HCT116 (cell line): Measurements from ENCODE around the gene DOCK1. TPM values are rescaled to one million over a fixed set of nuclear protein-coding genes. Genes with fewer than 3 reads are reported as not detected.

Source experiments
- ATAC-seq: fragments of 200-7000 bp; cut with Tn5 transposase; 2 replicates; pipeline ENCODE4 v1.9.1; 2020; ENCODE audit warnings: mild to moderate bottlenecking, moderate library complexity
- BruUV-seq: library from RNA; stranded (reverse); fragments of 400-500 nt; replicated peaks from 2 replicates; lab custom pipeline; 2021; lab: Mats Ljungman, UMichigan
- CTCF ChIA-PET: fragments of 300-600 bp; sonication (Branson Sonifier 250); formaldehyde crosslinking; loops from one replicate; lab custom pipeline; 2021; ENCODE audit warnings: antibody characterized with exemption; lab: Charles Lee
- POLR2A ChIA-PET: fragments of 300-600, 350-600 bp; sonication (Branson Sonifier 250); formaldehyde crosslinking; loops from one replicate; lab custom pipeline; 2021; ENCODE audit warnings: antibody characterized with exemption; lab: Charles Lee
- RAD21 ChIA-PET, 2 experiments: fragments of 300-600 bp; sonication (Branson Sonifier 250); formaldehyde crosslinking; loops; one replicate each; lab custom pipeline; 2023; ENCODE audit warnings: low total read pairs in 2 of 2; ENCODE audit not compliant: uncharacterized antibody in 2 of 2, unreplicated experiment in 2 of 2, low non-redundant PET in 1 of 2; lab: Charles Lee
- DNase-seq: peaks from one replicate; pipeline ENCODE4 v3.0.0-alpha.2; 2010; ENCODE audit warnings: low read depth, low spot score
- H2AFZ ChIP-seq: fragments of 200-600 bp; shearing (Covaris generic), sonication (generic); 2 replicates; pipeline ENCODE4 v1.6.1; 2017; ENCODE audit warnings: low read depth, mixed run types, mixed read lengths, antibody characterized with exemption, low read length; ENCODE audit not compliant: poor library complexity, severe bottlenecking
- H3K27ac ChIP-seq: 2 replicates; pipeline ENCODE4 v1.5.1; 2012; ENCODE audit warnings: low read depth, low read length
- H3K27me3 ChIP-seq: fragments of 200-600 bp; sonication (generic); 2 replicates; pipeline ENCODE4 v1.6.1; 2016; ENCODE audit warnings: mixed run types, low read length, mixed read lengths; ENCODE audit not compliant: insufficient read depth
- H3K36me3 ChIP-seq, 2 experiments: fragments of 200-500 bp in 1 of 2; fragments of 200-600 bp in 1 of 2; sonication (Bioruptor generic) in 1 of 2; sonication (generic) in 1 of 2; 2 replicates each; pipeline versions ENCODE4 v1.5.1 to v1.6.1; 2014 to 2016; ENCODE audit warnings: low read length in 2 of 2, inconsistent platforms in 1 of 2, mixed read lengths in 1 of 2, mixed run types in 1 of 2; ENCODE audit not compliant: insufficient read depth in 2 of 2, control insufficient read depth in 1 of 2
- H3K4me1 ChIP-seq, 2 experiments: fragments of 200-600 bp in 1 of 2; sonication (generic) in 1 of 2; 2 replicates each; pipeline versions ENCODE4 v1.5.1 to v1.6.1; 2012 to 2017; ENCODE audit warnings: low read length in 2 of 2, inconsistent platforms in 1 of 2, mild to moderate bottlenecking in 1 of 2, mixed read lengths in 1 of 2, mixed run types in 1 of 2, moderate library complexity in 1 of 2; ENCODE audit not compliant: insufficient read depth in 2 of 2, control insufficient read depth in 1 of 2
- H3K4me2 ChIP-seq: fragments of 200-600 bp; sonication (generic); 2 replicates; pipeline ENCODE4 v1.6.1; 2017; ENCODE audit warnings: mixed run types, low read length, mixed read lengths
- H3K4me3 ChIP-seq, 2 experiments: fragments of 200-600 bp in 1 of 2; sonication (generic) in 1 of 2; replicated peaks in 1 of 2; 2 replicates each; pipeline ENCODE4 v1.5.1; 2011 to 2016; ENCODE audit warnings: low read length in 2 of 2, control low read depth in 1 of 2, low read depth in 1 of 2, mild to moderate bottlenecking in 1 of 2, mixed read lengths in 1 of 2, mixed run types in 1 of 2
- H3K79me2 ChIP-seq: fragments of 200-600 bp; sonication (generic); 2 replicates; pipeline ENCODE4 v1.6.1; 2017; ENCODE audit warnings: mild to moderate bottlenecking, mixed run types, low read length, moderate library complexity, mixed read lengths; ENCODE audit not compliant: insufficient read depth
- H3K9ac ChIP-seq: fragments of 200-600 bp; sonication (generic); 2 replicates; pipeline ENCODE4 v1.6.1; 2016; ENCODE audit warnings: low read length, mixed read lengths
- H3K9me2 ChIP-seq: fragments of 200-600 bp; sonication (generic), shearing (Covaris generic); 2 replicates; pipeline ENCODE4 v1.6.1; 2017; ENCODE audit warnings: mixed run types, mild to moderate bottlenecking, moderate library complexity; ENCODE audit not compliant: insufficient read depth
- H3K9me3 ChIP-seq, 2 experiments: fragments of 200-500 bp in 1 of 2; fragments of 200-600 bp in 1 of 2; sonication (Bioruptor generic) in 1 of 2; sonication (generic) in 1 of 2; 2 replicates each; pipeline ENCODE4 v1.6.1; 2014 to 2017; ENCODE audit warnings: low read length in 2 of 2, mixed read lengths in 2 of 2, inconsistent platforms in 1 of 2, low read depth in 1 of 2, mild to moderate bottlenecking in 1 of 2, mixed run types in 1 of 2, moderate library complexity in 1 of 2; ENCODE audit not compliant: control insufficient read depth in 1 of 2, insufficient read depth in 1 of 2
- H4K20me1 ChIP-seq: fragments of 200-600 bp; sonication (generic), shearing (Covaris generic); 2 replicates; pipeline ENCODE4 v1.6.1; 2017; ENCODE audit warnings: mixed run types, mild to moderate bottlenecking, moderate library complexity; ENCODE audit not compliant: insufficient read depth
- ATF3 ChIP-seq: IDR thresholded peaks from 2 replicates; pipeline ENCODE4 v1.6.1; 2012
- CEBPB ChIP-seq: IDR thresholded peaks from 2 replicates; pipeline ENCODE4 v1.6.1; 2012; ENCODE audit warnings: low read depth
- EGR1 ChIP-seq: IDR thresholded peaks from 2 replicates; pipeline ENCODE4 v1.6.1; 2012; ENCODE audit warnings: low read depth
- EZH2 ChIP-seq: fragments of 200-600 bp; sonication (generic); IDR thresholded peaks from 2 replicates; pipeline ENCODE4 v1.6.1; 2017; ENCODE audit warnings: antibody characterized with exemption, mixed run types
- EZH2phosphoT487 ChIP-seq: fragments of 200-600 bp; IDR thresholded peaks from 2 replicates; pipeline ENCODE4 v1.6.1; 2018; ENCODE audit warnings: antibody characterized with exemption, borderline replicate concordance
- JUND ChIP-seq: IDR thresholded peaks from 2 replicates; pipeline ENCODE4 v1.6.1; 2012
- MAX ChIP-seq: IDR thresholded peaks from 2 replicates; pipeline ENCODE4 v1.6.1; 2012
- POLR2A ChIP-seq: IDR thresholded peaks from 2 replicates; pipeline ENCODE4 v1.7.0; 2011; ENCODE audit warnings: borderline replicate concordance; ENCODE audit not compliant: insufficient read depth, insufficient read length; ENCODE audit errors: extremely low read depth
- POLR2AphosphoS5 ChIP-seq: IDR thresholded peaks from 2 replicates; pipeline ENCODE4 v1.6.1; 2011; ENCODE audit warnings: mild to moderate bottlenecking, low read depth, low read length, moderate library complexity
- RAD21 ChIP-seq: IDR thresholded peaks from 2 replicates; pipeline ENCODE4 v1.6.1; 2012; ENCODE audit warnings: low read depth, mild to moderate bottlenecking
- SIN3A ChIP-seq: IDR thresholded peaks from 2 replicates; pipeline ENCODE4 v1.6.1; 2012; ENCODE audit warnings: low read depth
- SRF ChIP-seq: IDR thresholded peaks from 2 replicates; pipeline ENCODE4 v1.6.1; 2012; ENCODE audit warnings: low read depth
- TCF7L2 ChIP-seq: IDR thresholded peaks from 2 replicates; pipeline ENCODE4 v1.7.0; 2011; ENCODE audit warnings: borderline replicate concordance, inconsistent platforms; ENCODE audit not compliant: insufficient read depth, insufficient read length; ENCODE audit errors: extremely low read depth
- YY1 ChIP-seq: IDR thresholded peaks from 2 replicates; pipeline ENCODE4 v1.6.1; 2011; ENCODE audit warnings: low read length, low read depth, moderate library complexity, mild to moderate bottlenecking; ENCODE audit not compliant: insufficient replicate concordance; ENCODE audit errors: extremely low read depth
- ZBTB33 ChIP-seq: IDR thresholded peaks from 2 replicates; pipeline ENCODE4 v1.6.1; 2011; ENCODE audit warnings: mild to moderate bottlenecking, low read length, moderate library complexity; ENCODE audit not compliant: insufficient replicate concordance; ENCODE audit errors: extremely low read depth
- ZNF274 ChIP-seq: fragments of 200-500 bp; sonication (Bioruptor generic); IDR thresholded peaks from 2 replicates; pipeline ENCODE4 v1.6.1; 2014; ENCODE audit warnings: mild to moderate bottlenecking, low read depth, low read length, inconsistent platforms
- intact Hi-C: fragments of 100-400 bp; cut with micrococcal nuclease; formaldehyde crosslinking; loops from 2 replicates; pipeline ENCODE4 v1.10.0; 2022
- total RNA-seq: library from RNA; stranded (reverse); gene quantifications from one replicate; pipeline ENCODE4 v1.2.1, GENCODE V29; 2021; ENCODE audit not compliant: unreplicated experiment
- TF ChIP-seq, protein P1 (sequence below): IDR thresholded peaks from 2 replicates; pipeline ENCODE4 v1.6.1; 2012; ENCODE audit warnings: low read depth

The DOCK1 gene
- total RNA-seq, 1 experiment from 2014 or later: 46.5 TPM

- Histone ChIP-seq H3K9ac (no peak overlapping the region), H3K4me2 (no peak overlapping the region), H3K9me3 (no peaks in the 10 kb centered on the region), H3K27me3 (no peaks in the 10 kb centered on the region), H4K20me1 (no peaks in the 10 kb centered on the region), H3K4me1 (no peaks in the 10 kb centered on the region), H2AFZ (no peak overlapping the region), H3K36me3 (0 out of 4 replicates have a peak, but pooled peaks cover 0 to 3% of the 10 kb centered on the region in 2 experiments), H3K79me2 (no peaks in the 10 kb centered on the region)
- POLR2A ChIA-PET: no interaction called here
- DNase-seq: no peak
- intact Hi-C loops: no loop called here
- RAD21 ChIA-PET: no interaction called here
- BruUV-seq: no TSS peak
- CTCF ChIA-PET: no interaction called here
- TF ChIP-seq SIN3A: no peak
- no peak for TF ChIP-seq ATF3
- no peak for TF ChIP-seq SRF
- no peak for TF ChIP-seq RAD21
- TF ChIP-seq, protein P1, sequence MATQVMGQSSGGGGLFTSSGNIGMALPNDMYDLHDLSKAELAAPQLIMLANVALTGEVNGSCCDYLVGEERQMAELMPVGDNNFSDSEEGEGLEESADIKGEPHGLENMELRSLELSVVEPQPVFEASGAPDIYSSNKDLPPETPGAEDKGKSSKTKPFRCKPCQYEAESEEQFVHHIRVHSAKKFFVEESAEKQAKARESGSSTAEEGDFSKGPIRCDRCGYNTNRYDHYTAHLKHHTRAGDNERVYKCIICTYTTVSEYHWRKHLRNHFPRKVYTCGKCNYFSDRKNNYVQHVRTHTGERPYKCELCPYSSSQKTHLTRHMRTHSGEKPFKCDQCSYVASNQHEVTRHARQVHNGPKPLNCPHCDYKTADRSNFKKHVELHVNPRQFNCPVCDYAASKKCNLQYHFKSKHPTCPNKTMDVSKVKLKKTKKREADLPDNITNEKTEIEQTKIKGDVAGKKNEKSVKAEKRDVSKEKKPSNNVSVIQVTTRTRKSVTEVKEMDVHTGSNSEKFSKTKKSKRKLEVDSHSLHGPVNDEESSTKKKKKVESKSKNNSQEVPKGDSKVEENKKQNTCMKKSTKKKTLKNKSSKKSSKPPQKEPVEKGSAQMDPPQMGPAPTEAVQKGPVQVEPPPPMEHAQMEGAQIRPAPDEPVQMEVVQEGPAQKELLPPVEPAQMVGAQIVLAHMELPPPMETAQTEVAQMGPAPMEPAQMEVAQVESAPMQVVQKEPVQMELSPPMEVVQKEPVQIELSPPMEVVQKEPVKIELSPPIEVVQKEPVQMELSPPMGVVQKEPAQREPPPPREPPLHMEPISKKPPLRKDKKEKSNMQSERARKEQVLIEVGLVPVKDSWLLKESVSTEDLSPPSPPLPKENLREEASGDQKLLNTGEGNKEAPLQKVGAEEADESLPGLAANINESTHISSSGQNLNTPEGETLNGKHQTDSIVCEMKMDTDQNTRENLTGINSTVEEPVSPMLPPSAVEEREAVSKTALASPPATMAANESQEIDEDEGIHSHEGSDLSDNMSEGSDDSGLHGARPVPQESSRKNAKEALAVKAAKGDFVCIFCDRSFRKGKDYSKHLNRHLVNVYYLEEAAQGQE: no peak
- TF ChIP-seq ZBTB33: no peak
- no peak for TF ChIP-seq CEBPB
- no peak for TF ChIP-seq POLR2A
- no peak for TF ChIP-seq EZH2
- TF ChIP-seq ZNF274: no peak
- no peak for TF ChIP-seq JUND
- TF ChIP-seq EGR1: no peak
- no peak for TF ChIP-seq EZH2phosphoT487
- TF ChIP-seq TCF7L2: no peak
- no peak for TF ChIP-seq YY1
- no peak for TF ChIP-seq POLR2AphosphoS5
- TF ChIP-seq MAX: no peak
- TF ChIP-seq, all 23 proteins: peak for 0
- Histone ChIP-seq H3K4me3 (no peak overlapping the region), H3K27ac (no peak overlapping the region), H3K9me2 (no peaks in the 10 kb centered on the region)
- ATAC-seq: no peak
These were observed 159.2 kb downstream of the DOCK1 start for GRCh38 chr10:127064474-127064873.
